Measurements from ENCODE around the gene COLQ.

DNA sequence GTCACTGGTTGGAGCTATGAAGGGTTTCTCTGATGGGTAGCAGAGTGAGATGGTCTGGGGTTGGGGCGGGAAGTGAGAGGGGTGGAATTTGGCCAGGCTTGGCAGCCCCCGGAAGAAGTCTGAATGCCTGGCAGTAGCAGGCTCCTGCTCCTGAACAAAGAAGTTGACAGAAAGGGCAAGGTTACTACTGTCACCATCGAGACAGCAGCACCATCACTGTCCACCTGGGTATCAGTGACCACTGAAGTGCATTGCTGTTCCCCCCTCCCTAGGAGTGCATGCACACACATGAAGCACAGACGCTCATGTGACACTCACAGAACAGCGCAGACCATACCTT is 42.9 kb downstream of the COLQ start:
- TF ChIP-seq, protein P1, sequence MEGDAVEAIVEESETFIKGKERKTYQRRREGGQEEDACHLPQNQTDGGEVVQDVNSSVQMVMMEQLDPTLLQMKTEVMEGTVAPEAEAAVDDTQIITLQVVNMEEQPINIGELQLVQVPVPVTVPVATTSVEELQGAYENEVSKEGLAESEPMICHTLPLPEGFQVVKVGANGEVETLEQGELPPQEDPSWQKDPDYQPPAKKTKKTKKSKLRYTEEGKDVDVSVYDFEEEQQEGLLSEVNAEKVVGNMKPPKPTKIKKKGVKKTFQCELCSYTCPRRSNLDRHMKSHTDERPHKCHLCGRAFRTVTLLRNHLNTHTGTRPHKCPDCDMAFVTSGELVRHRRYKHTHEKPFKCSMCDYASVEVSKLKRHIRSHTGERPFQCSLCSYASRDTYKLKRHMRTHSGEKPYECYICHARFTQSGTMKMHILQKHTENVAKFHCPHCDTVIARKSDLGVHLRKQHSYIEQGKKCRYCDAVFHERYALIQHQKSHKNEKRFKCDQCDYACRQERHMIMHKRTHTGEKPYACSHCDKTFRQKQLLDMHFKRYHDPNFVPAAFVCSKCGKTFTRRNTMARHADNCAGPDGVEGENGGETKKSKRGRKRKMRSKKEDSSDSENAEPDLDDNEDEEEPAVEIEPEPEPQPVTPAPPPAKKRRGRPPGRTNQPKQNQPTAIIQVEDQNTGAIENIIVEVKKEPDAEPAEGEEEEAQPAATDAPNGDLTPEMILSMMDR (IDR thresholded peaks at IDR 0.05), result no peak
- no peak for TF ChIP-seq POLR2A (IDR thresholded peaks at IDR 0.05)

Measured in heart left ventricle (tissue), 13 donors.